HG03565 (cell line): ENCODE data around the gene ANO6.
"Not testable (repeated sequence)": the region's sequence is repeated elsewhere in the genome, so short reads cannot be mapped to it uniquely, and the experiment has no call there.

Experiments used
- ATAC-seq: cut with Tn5 transposase; IDR thresholded peaks from one replicate; pipeline ENCODE4 v1.9.1; 2021; ENCODE audit warnings: mild to moderate bottlenecking, moderate library complexity; ENCODE audit not compliant: unreplicated experiment

ANO6 gene

GRCh38 chr12:45304514-45305178, 88.8 kb downstream of the ANO6 start:
- no peak for ATAC-seq

DNA sequence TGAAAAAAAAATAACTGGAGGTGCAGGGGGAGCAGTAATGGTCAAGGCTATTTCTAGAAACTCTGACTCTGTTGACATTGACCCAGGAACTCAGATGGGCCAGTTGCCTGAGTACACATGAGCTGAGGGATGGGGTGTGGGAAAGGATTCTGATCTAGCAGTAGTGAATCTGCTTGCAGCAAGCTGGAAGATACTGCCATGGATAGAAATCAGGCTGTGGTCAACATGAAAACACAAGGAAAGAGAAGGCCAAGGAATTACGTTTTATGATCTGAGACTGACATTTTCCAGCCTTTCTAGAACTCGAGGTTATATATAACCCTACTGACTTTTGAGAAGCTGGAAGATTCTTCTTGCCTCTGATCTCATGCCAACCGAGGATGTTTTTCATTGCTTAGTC, 90.0 kb downstream of the ANO6 start:
- no peak for ATAC-seq

- no peak for ATAC-seq
Observed at GRCh38 chr12:45309836-45310626, 94.1 kb downstream of the ANO6 start.

DNA sequence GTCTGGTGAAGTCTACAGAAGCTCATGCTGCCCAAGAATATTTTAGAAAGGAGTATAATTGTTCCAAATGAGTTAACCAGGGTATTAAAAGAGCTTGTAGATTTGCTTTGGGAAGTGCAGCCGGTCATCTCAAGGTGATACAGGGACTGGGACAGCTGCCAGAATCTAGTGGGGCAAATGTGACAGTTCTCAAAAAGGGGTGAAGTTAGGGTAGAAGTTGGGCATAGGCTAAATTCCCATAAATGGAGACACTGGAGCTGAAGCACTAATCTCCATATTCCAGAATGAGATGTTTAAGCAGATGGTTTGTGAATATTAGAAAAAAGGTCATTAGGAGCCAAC, 94.7 kb downstream of the ANO6 start:
- no peak for ATAC-seq

DNA sequence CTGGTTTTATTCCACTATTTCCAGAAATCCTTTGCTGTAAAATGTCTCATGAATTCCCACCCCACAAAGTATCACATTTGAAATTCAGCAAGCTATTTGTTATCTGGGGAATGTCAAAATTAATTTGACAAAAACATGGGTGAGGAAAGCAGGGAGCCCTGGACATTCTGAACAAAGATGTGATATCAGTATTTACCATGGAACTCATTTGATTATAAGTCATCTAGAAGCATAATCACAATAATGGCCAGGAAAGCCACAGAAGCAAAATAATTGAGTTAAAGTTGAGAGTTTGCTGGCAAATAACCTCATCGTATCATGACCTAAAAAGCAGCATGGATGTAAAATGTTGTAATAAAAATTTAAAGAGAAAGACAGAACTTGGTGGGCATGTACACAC, 96.1 kb downstream of the ANO6 start:
- no peak for ATAC-seq

DNA sequence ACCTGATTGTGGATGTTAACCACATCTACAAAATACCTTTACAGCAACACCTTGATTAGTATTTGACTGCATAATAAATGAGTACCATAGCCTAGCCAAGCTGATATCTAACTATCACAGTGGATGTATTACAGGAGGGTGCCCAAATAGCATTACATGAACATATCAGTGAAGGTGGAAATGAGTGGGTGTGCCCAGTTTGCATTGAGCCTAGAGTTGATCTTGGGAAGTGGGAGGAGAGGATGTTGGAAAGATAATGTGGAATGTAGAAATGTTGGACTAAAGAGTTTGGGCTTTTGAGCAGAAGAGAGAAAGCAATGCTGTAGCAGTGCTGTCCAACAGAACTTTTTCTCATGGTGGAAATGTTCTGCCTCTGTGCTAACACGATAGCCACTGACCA, 98.9 kb downstream of the ANO6 start:
- ATAC-seq, result no peak

GRCh38 chr12:45315462-45315861, 99.6 kb downstream of the ANO6 start:
- no peak for ATAC-seq

DNA sequence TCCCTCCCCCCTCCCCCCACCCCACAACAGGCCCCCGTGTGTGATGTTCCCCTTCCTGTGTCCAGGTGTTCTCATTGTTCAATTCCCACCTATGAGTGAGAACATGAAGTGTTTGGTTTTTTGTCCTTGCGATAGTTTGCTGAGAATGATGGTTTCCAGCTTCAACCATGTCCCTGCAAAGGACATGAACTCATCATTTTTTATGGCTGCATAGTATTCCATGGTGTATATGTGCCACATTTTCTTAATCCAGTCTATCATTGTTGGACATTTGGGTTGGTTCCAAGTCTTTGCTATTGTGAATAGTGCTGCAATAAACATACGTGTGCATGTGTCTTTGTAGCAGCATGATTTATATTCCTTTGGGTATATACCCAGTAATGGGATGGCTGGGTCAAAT, 101.4 kb downstream of the ANO6 start:
- not testable (repeated sequence) for ATAC-seq

- ATAC-seq, result no peak
Observed at GRCh38 chr12:45322810-45323209, 106.9 kb downstream of the ANO6 start.

- no peak for ATAC-seq
Observed at GRCh38 chr12:45324391-45324790, 108.5 kb downstream of the ANO6 start.

- no peak for ATAC-seq
Observed at GRCh38 chr12:45326358-45326975, 110.6 kb downstream of the ANO6 start.

GRCh38 chr12:45327823-45328383, 112.0 kb downstream of the ANO6 start:
- ATAC-seq, result no peak

DNA sequence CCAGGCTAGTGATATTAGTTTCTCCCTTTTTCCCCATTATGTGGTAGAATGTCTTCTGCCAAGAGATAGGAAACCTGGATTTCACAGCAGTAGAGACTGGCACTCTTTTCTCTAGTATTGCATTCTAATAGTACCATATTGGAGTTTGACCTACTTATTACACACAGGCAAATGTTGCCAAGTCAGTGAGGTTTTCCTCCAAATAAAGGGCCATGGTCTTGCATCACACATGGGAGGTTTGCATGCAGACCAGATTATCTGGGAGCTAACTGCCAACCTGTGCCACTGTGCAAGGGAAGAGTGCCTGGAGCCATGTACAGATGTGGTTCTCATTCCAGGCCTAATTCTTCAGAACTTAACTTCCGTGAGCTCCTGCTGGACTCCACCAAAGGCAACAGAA, 113.3 kb downstream of the ANO6 start:
- ATAC-seq, result no peak

- ATAC-seq, result no peak
Observed at GRCh38 chr12:45329702-45330101, 113.8 kb downstream of the ANO6 start.

DNA sequence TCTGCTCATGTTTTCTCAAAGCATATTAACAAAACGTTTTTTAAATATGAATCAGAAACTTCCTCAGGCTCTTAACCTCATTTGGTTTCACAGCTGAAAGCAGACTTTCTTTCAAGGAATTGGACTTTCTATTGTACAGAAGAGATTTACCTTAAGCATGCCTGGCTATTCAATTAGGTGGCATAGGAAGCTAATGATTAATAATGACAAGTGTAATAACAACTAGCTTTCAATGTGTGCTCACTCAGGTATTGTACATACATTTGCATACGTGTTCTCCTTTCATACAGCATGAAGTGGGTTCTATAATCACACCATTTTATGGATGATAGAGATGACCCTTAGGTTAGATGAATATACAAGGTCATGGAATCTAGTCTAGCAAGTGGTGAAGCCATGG, 115.7 kb downstream of the ANO6 start:
- no peak for ATAC-seq

DNA sequence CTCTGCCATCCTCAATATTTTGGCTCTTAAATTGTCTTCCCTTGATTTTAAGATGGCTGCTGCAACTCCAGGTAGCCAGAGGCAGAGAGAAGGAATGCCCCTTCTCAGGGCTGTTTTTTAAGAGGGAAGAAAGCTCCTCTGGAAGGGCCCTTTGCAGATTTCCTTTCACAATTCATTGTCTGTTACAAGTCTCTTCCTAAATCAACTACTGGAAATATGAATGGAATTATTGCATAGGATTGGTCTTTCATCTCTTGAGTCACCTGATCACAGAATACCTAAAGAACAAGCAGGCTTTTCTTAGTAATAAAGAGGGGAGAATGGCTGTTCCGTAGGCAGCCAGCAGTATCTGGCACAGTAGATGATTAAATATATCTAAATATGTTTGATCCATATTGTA, 118.5 kb downstream of the ANO6 start:
- no peak for ATAC-seq

GRCh38 chr12:45336331-45336730, 120.4 kb downstream of the ANO6 start:
- ATAC-seq, result no peak

- ATAC-seq, result no peak
Observed at GRCh38 chr12:45336762-45337596, 121.1 kb downstream of the ANO6 start.

DNA sequence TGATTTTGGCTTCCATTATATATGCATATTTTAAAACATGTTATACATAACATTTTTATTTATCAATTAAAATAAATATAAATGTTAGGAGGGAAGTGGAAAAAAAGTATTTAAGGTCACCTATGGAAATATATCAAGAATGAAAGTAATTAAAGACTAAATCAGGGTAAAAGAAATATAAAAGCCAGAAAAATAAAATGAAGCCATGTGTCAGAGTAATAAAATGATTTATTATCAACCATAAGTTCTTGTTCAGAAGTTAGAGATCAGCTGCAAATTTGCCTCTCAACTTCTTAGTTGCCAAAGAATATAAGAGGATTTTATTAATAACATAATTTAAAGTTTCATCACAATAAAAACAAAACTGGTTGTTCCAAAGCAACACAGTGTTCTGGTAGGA, 121.9 kb downstream of the ANO6 start:
- ATAC-seq, result no peak

DNA sequence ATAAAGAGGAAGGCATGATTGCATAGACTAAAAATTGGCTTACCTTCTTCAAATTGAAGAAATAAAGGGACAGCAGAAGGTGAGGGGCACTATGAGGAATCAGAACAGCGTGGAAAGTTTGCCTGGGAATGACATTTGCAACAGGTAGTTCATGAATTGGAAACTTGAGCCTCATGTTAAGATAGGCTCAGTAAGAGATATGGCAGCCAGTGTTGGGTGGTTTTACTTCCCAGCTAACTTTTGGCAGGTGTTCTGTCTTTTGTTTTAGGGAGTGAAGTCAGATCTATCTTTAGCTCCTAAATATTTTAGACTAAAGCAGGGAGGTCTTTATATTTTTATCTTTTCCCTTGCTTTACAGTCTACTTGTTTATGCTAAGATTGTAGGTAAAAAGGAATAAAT, 122.4 kb downstream of the ANO6 start:
- ATAC-seq, result no peak

- no peak for ATAC-seq
Observed at GRCh38 chr12:45339035-45339434, 123.1 kb downstream of the ANO6 start.
